ENCODE data around the gene SMC1B.
"Not testable (repeated sequence)": the region's sequence is repeated elsewhere in the genome, so short reads cannot be mapped to it uniquely, and the experiment has no call there.

Gene SMC1B

GRCh38 chr22:45303181-45303580 is 110.2 kb downstream of the SMC1B start:
- no peak for DNase-seq

DNA sequence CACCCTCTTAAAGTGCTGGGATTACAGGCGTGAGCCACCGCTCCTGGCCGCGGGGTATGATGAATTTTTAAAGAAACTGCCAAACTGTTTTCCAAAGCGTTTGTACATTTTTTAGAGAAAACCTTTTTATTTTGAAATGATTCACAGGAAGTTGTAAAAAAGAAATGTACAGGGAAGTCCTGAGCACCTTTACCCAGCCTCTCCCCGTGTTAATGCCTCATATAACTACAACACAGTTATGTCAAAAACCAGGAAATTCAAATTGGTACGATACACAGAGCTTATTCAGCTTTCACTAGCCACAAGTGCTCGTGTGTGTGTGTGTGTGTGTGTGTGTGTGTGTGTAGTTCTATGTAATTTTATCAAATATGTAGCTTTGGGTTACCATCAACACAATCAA is 110.6 kb downstream of the SMC1B start:
- no peak for DNase-seq

- DNase-seq, result no peak
Observed at GRCh38 chr22:45298934-45299505, 114.4 kb downstream of the SMC1B start.

- DNase-seq, result no peak
Observed at GRCh38 chr22:45296628-45297297, 116.6 kb downstream of the SMC1B start.

DNA sequence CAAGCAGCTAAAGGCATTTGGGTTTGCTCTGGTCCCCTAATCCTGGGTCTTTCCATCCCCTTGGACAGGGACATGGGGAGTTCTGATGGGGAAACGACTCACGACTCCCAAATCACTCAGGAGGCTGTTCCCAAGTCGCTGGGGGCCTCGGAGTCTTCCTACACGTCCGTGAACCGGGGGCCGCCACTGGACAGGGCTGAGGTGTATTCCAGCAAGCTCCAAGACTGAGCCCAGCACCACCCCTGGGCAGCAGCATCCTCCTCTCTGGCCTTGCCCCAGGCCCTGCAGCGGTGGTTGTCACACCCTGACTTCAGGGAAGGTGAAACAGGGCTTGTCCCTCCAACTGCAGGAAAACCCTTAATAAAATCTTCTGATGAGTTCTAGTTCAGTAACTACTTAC is 117.9 kb downstream of the SMC1B start:
- no peak for DNase-seq

GRCh38 chr22:45295004-45295403 is 118.4 kb downstream of the SMC1B start:
- DNase-seq, result not testable (repeated sequence)

Data from anterior cingulate cortex (tissue), 58 donors.